GM12874 (cell line): ENCODE data around the gene DENND1A.

ENCODE experiments used
- TF ChIP-seq, protein P1 (sequence below): IDR thresholded peaks from 2 replicates; pipeline ENCODE4 v1.5.1; 2011; ENCODE audit warnings: low read depth, mild to moderate bottlenecking, control low read depth, low read length, moderate library complexity; ENCODE audit not compliant: insufficient read depth

The DENND1A gene

DNA sequence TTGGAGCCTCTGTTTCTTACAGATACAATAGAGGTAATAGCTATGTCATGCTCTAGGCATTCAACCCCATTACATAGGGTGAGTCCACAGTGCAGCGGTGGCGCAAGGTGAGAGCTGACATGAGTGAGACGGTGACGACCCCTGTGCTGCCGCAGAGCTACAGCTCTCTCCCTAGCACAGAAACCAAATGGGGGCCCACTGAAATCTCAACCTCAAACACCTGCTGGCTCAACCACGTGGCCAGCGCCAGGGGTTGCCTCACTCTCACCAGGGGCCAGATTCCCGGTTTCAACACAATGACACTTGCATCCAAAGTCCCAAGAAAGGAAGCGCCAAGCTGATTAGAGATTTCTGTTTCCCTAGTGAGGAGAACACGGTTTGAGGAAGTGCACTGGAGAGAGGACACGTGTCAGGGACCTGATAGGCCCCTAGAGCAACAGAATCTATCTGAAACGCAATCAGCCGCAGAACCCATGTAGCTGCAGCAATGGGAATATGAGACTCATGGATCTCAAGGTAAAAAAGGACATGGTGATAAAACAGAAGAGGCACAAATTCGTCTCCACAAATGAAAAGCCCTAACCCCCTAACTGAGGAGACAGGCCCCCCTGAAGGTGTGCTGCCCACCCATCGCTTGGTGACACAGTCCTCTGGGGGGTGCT, 459.7 kb downstream of the DENND1A start:
- TF ChIP-seq, protein P1, sequence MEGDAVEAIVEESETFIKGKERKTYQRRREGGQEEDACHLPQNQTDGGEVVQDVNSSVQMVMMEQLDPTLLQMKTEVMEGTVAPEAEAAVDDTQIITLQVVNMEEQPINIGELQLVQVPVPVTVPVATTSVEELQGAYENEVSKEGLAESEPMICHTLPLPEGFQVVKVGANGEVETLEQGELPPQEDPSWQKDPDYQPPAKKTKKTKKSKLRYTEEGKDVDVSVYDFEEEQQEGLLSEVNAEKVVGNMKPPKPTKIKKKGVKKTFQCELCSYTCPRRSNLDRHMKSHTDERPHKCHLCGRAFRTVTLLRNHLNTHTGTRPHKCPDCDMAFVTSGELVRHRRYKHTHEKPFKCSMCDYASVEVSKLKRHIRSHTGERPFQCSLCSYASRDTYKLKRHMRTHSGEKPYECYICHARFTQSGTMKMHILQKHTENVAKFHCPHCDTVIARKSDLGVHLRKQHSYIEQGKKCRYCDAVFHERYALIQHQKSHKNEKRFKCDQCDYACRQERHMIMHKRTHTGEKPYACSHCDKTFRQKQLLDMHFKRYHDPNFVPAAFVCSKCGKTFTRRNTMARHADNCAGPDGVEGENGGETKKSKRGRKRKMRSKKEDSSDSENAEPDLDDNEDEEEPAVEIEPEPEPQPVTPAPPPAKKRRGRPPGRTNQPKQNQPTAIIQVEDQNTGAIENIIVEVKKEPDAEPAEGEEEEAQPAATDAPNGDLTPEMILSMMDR = no peak

DNA sequence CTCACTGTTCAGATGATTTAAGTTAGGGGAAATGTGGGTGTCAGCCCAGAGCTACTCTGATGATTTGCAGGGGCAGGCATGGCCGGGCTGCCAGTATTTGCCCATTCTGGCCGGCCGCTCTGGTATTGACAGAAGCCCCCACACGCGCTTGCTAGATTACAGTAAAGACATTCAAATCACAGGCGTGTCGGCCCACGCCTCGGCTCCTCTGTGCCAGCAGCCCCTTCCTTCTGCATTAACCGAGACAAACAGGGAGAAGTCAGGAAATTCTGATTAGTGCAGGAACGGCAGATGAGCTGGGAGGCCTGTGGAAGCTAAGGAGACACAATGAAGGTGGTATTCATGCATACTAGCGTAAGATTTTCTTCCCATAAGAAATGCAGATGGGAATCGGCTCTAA, 460.6 kb downstream of the DENND1A start:
- TF ChIP-seq, protein P1 = no peak

DNA sequence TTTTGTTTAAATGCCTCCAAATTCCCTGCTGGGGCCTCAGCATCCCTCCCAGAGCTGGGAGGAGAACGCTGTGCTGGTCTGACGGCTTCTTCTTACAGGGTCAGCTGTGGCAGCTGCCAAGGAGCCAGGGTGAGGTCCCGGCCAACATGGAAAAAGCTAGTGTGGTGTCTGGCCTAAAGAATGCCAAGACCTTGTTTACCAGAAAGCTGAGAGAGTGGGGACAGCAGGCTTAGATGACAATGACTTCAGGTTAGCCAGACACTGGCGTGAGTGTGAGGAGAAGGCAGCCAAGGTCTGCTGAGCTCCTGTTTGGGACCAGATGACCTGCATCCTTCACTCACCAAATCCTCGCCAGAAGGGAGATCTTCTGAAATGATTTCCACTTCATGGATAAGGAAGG, 461.4 kb downstream of the DENND1A start:
- TF ChIP-seq, protein P1 = no peak

DNA sequence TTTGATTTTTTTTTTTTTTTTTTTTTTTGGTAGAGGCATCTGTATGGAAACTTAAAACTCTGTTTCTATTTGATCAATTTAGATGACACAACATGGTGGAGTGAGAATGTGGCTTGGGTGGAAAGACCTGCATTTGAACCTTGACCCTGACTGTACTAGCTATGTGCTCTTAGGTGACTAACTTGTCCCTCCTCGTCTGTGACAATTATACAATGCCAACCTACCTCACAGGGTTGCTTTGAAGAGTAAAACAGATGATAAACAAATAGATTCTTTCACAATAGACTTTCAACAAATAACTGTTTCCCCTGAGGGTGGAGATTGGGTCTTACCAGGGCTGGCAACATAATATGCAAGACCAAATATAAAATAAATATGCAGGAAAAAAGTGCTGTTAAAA, 464.6 kb downstream of the DENND1A start:
- TF ChIP-seq, protein P1 = no peak

DNA sequence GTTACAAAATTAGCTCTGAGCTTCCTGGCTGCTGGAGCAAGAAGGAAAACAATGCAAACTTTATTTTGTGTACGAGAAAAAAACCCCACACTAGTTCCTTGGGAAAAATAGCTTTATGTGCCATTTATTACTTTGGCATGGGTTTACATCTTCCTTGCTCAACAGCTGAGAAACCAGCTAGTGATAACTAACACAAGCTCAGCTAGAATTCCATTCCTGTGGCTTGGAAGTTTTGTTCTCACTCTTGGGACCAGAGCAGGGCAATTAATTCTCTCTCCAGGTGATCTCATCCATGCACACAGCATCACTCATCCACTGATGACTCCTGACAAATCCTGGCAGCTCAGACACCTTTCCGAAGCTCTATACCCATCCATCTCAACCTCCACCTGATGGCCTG, 469.8 kb downstream of the DENND1A start:
- TF ChIP-seq, protein P1 = no peak

DNA sequence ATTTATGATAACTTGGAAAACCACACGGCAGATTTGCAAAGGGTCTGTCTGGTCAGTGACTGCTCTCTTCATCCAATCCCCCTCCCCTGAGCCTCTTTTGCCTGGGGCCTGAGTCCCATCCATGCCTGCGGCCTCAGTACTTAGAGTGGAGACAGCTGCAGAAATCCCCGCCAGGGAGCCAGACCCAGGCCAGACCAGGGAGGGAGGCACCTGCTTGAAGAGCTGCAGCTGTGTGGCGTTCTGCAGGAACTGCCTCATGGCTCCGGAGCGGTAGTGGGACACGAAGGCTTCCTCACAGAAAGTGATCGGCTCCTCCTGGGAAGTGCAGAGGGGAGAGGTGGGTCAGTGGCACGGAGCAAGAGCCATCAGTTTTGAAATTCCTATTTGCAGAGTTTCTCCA, 472.3 kb downstream of the DENND1A start:
- TF ChIP-seq, protein P1 = no peak

DNA sequence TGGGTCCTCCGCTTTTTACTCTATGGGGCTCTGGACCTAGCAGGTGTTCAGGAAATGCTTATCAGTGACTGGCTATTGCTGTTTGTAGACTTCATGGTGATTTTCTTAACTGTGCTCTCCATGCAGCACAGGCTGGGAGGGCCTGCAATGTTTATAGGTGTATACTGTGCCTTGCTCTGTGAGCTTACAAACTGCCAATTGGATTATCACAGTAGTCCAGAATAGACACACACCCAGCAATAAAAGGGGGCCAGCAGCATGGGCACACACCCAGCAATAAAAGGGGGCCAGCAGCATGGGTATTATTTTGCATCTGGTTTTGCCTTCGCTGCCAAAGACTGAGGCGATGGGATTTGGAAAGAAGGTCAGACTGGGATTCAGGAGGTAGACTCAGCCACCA, 473.9 kb downstream of the DENND1A start:
- TF ChIP-seq, protein P1 = no peak
